ENCODE measurements around the gene POLR2L. TPM values are rescaled to one million over a fixed set of nuclear protein-coding genes. Genes with fewer than 3 reads are reported as not detected.

Gene POLR2L
- 137 TPM for polyA plus RNA-seq (2013, experiment 1 of 2)
- 140 TPM for polyA plus RNA-seq (2013, experiment 2 of 2)

- Histone ChIP-seq H3K4me1 (ENCODE audit: insufficient read depth, low read length) (peaks cover 12% of the 10 kb centered on the region), H3K9me3 (ENCODE audit: insufficient read depth, low read depth, low read length) (no peaks in the 10 kb centered on the region), H3K36me3 (ENCODE audit: insufficient read depth, low read length) (peaks cover 33% of the 10 kb centered on the region), H3K4me3 (ENCODE audit: low read length) (peak within 1 kb of the TSS; percentile 100), H3K27ac (ENCODE audit: low read depth, low read length) (peak within 1 kb of the TSS; percentile 98), H3K9ac (ENCODE audit: low read depth, low read length) (peak within 1 kb of the TSS; percentile 100), H3K27me3 (ENCODE audit: insufficient read depth, low read length) (no peaks in the 10 kb centered on the region)
- WGBS: under 1% methylated on average over 87 of the region's 87 CpGs
Observed at GRCh38 chr11:842370-843002, at the start of gene POLR2L, which contains the start of gene TSPAN4. Gene POLR2L, minus strand, starts transcription at chr11:842529. Its CDS starts 21 bp downstream, at chr11:842508. Gene TSPAN4, plus strand, starts transcription at chr11:842852. Its CDS starts 7,453 bp downstream, at chr11:850305.

- Histone ChIP-seq H3K36me3 (ENCODE audit: insufficient read depth, low read length) (peaks cover 15% of the 10 kb centered on the region), H3K9me3 (ENCODE audit: insufficient read depth, low read depth, low read length) (no peaks in the 10 kb centered on the region), H3K27me3 (ENCODE audit: insufficient read depth, low read length) (no peaks in the 10 kb centered on the region), H3K4me1 (ENCODE audit: insufficient read depth, low read length) (peaks cover 8% of the 10 kb centered on the region; the same call in 1 of the 2 replicates), H3K9ac (ENCODE audit: low read depth, low read length) (no peak overlapping the region; the same call in 1 of the 2 replicates), H3K27ac (ENCODE audit: low read depth, low read length) (no peak overlapping the region; the same call in 1 of the 2 replicates), H3K4me3 (ENCODE audit: low read length) (no peak overlapping the region)
- WGBS: 70% methylated on average over 27 of the region's 27 CpGs
Observed at GRCh38 chr11:890794-891540, 48.6 kb upstream of the POLR2L start.

- Histone ChIP-seq H3K9ac (ENCODE audit: low read depth, low read length) (no peak overlapping the region), H3K4me3 (ENCODE audit: low read length) (no peak overlapping the region), H3K27me3 (ENCODE audit: insufficient read depth, low read length) (no peaks in the 10 kb centered on the region), H3K4me1 (ENCODE audit: insufficient read depth, low read length) (peaks cover 8% of the 10 kb centered on the region; the same call in 1 of the 2 replicates), H3K27ac (ENCODE audit: low read depth, low read length) (no peak overlapping the region), H3K9me3 (ENCODE audit: insufficient read depth, low read depth, low read length) (no peaks in the 10 kb centered on the region), H3K36me3 (ENCODE audit: insufficient read depth, low read length) (peaks cover 15% of the 10 kb centered on the region)
- 91% methylated on average over 32 of the region's 32 CpGs for WGBS
Observed at GRCh38 chr11:889687-890475, 47.6 kb upstream of the POLR2L start.

- H3K9me3 ChIP-seq (ENCODE audit: insufficient read depth, low read depth, low read length): no peaks in the 10 kb centered on the region
- peaks cover 19% of the 10 kb centered on the region for H3K36me3 ChIP-seq (ENCODE audit: insufficient read depth, low read length)
- no peak overlapping the region for H3K9ac ChIP-seq (ENCODE audit: low read depth, low read length)
- no peak overlapping the region for H3K27ac ChIP-seq (ENCODE audit: low read depth, low read length)
- 95% methylated on average over 13 of the region's 13 CpGs for WGBS
- H3K27me3 ChIP-seq (ENCODE audit: insufficient read depth, low read length): no peaks in the 10 kb centered on the region
- peaks cover 8% of the 10 kb centered on the region; the same call in 1 of the 2 replicates for H3K4me1 ChIP-seq (ENCODE audit: insufficient read depth, low read length)
- no peak overlapping the region for H3K4me3 ChIP-seq (ENCODE audit: low read length)
Observed at GRCh38 chr11:889257-889656, 46.9 kb upstream of the POLR2L start.

GRCh38 chr11:888310-889212, 46.2 kb upstream of the POLR2L start:
- Histone ChIP-seq H3K27ac (ENCODE audit: low read depth, low read length) (no peak overlapping the region), H3K9ac (ENCODE audit: low read depth, low read length) (no peak overlapping the region), H3K27me3 (ENCODE audit: insufficient read depth, low read length) (no peaks in the 10 kb centered on the region), H3K4me3 (ENCODE audit: low read length) (no peak overlapping the region), H3K4me1 (ENCODE audit: insufficient read depth, low read length) (peaks cover 8% of the 10 kb centered on the region; the same call in 1 of the 2 replicates), H3K36me3 (ENCODE audit: insufficient read depth, low read length) (peaks cover 23% of the 10 kb centered on the region), H3K9me3 (ENCODE audit: insufficient read depth, low read depth, low read length) (no peaks in the 10 kb centered on the region)
- 96% methylated on average over 45 of the region's 45 CpGs for WGBS

GRCh38 chr11:887589-887988, 45.3 kb upstream of the POLR2L start:
- Histone ChIP-seq H3K4me1 (ENCODE audit: insufficient read depth, low read length) (peaks cover 8% of the 10 kb centered on the region; the same call in 1 of the 2 replicates), H3K36me3 (ENCODE audit: insufficient read depth, low read length) (peaks cover 31% of the 10 kb centered on the region), H3K9ac (ENCODE audit: low read depth, low read length) (no peak overlapping the region), H3K9me3 (ENCODE audit: insufficient read depth, low read depth, low read length) (no peaks in the 10 kb centered on the region), H3K27me3 (ENCODE audit: insufficient read depth, low read length) (no peaks in the 10 kb centered on the region), H3K4me3 (ENCODE audit: low read length) (no peak overlapping the region), H3K27ac (ENCODE audit: low read depth, low read length) (no peak overlapping the region)
- WGBS: 94% methylated on average over 14 of the region's 14 CpGs

- Histone ChIP-seq H3K9me3 (ENCODE audit: insufficient read depth, low read depth, low read length) (no peaks in the 10 kb centered on the region), H3K27me3 (ENCODE audit: insufficient read depth, low read length) (no peaks in the 10 kb centered on the region), H3K36me3 (ENCODE audit: insufficient read depth, low read length) (peaks cover 37% of the 10 kb centered on the region), H3K27ac (ENCODE audit: low read depth, low read length) (no peak overlapping the region), H3K9ac (ENCODE audit: low read depth, low read length) (no peak overlapping the region), H3K4me3 (ENCODE audit: low read length) (no peak overlapping the region), H3K4me1 (ENCODE audit: insufficient read depth, low read length) (peaks cover 7% of the 10 kb centered on the region; the same call in 1 of the 2 replicates)
- WGBS: 97% methylated on average over 17 of the region's 17 CpGs
Observed at GRCh38 chr11:886568-886967, 44.2 kb upstream of the POLR2L start.

GRCh38 chr11:884578-885070, 42.3 kb upstream of the POLR2L start:
- Histone ChIP-seq H3K4me1 (ENCODE audit: insufficient read depth, low read length) (no peaks in the 10 kb centered on the region), H3K27ac (ENCODE audit: low read depth, low read length) (no peak overlapping the region), H3K9me3 (ENCODE audit: insufficient read depth, low read depth, low read length) (no peaks in the 10 kb centered on the region), H3K9ac (ENCODE audit: low read depth, low read length) (no peak overlapping the region), H3K4me3 (ENCODE audit: low read length) (no peak overlapping the region), H3K36me3 (ENCODE audit: insufficient read depth, low read length) (peaks cover 51% of the 10 kb centered on the region), H3K27me3 (ENCODE audit: insufficient read depth, low read length) (no peaks in the 10 kb centered on the region)
- 89% methylated on average over 16 of the region's 16 CpGs for WGBS

- H3K27me3 ChIP-seq (ENCODE audit: insufficient read depth, low read length): no peaks in the 10 kb centered on the region
- no peak overlapping the region for H3K27ac ChIP-seq (ENCODE audit: low read depth, low read length)
- H3K9me3 ChIP-seq (ENCODE audit: insufficient read depth, low read depth, low read length): no peaks in the 10 kb centered on the region
- H3K36me3 ChIP-seq (ENCODE audit: insufficient read depth, low read length): peaks cover 57% of the 10 kb centered on the region
- no peak overlapping the region for H3K4me3 ChIP-seq (ENCODE audit: low read length)
- no peaks in the 10 kb centered on the region for H3K4me1 ChIP-seq (ENCODE audit: insufficient read depth, low read length)
- H3K9ac ChIP-seq (ENCODE audit: low read depth, low read length): no peak overlapping the region
- 86% methylated on average over 10 of the region's 10 CpGs for WGBS
Observed at GRCh38 chr11:883527-883926, 41.2 kb upstream of the POLR2L start.

GRCh38 chr11:882596-882995, 40.3 kb upstream of the POLR2L start:
- no peak overlapping the region for H3K9ac ChIP-seq (ENCODE audit: low read depth, low read length)
- WGBS: 95% methylated on average over 13 of the region's 14 CpGs

More at GRCh38 chr11:882596-882995, 40.3 kb upstream of the POLR2L start:
- Histone ChIP-seq H3K9me3 (ENCODE audit: insufficient read depth, low read depth, low read length) (no peaks in the 10 kb centered on the region), H3K4me1 (ENCODE audit: insufficient read depth, low read length) (no peaks in the 10 kb centered on the region), H3K27ac (ENCODE audit: low read depth, low read length) (no peak overlapping the region), H3K27me3 (ENCODE audit: insufficient read depth, low read length) (no peaks in the 10 kb centered on the region), H3K36me3 (ENCODE audit: insufficient read depth, low read length) (peaks cover 60% of the 10 kb centered on the region), H3K4me3 (ENCODE audit: low read length) (no peak overlapping the region)

Data from HUES64 (cell line).